Medulla oblongata (tissue), 1 donor: ENCODE results near the gene RTN4R.
A peak's percentile ranks its signal among the peaks of the same experiment; 100 is the strongest.
"Not testable (repeated sequence)": the region's sequence is repeated elsewhere in the genome, so short reads cannot be mapped to it uniquely, and the experiment has no call there.

Experiments used
- DNase-seq: peaks from one replicate; pipeline ENCODE4 v3.0.0-alpha.2; 2015; ENCODE audit errors: extremely low spot score

Gene RTN4R

DNA sequence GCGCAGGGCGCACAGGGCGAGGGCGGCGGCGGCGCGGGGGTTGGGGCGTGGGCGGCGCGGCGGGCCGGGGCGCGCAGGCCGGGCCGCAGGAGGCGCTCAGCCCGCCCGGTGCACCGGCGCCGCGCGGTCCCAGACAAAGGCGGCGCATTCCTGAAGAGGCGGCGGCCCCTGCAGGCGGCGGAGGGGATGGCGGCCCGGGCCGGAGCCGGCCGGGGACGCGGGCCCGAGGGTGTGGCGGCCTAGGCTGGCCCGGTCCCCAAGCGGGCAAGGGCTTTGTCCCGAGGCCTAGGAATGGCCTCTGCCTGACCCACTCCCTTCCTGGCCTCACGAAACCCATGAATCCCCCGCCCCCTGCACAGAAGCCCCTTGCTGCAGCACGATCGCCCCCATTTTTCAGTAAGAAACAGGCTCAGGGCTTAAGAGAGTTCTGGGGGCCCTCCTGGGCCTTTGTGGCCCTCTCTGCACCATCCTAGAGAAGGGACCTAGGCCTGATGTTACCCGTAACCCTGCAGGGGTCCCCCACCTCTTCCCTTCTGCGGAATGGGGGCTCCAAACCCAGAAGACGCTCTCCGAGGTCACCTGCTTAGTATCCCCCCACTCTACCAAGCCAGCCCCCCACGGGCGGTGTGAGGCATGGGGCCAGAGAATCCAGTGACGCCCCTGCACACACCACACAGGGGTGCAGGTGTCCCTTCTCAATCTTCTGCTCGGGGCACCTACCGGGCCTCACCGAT, at the start of gene RTN4R:
Gene RTN4R (minus strand): TSS at position 40 of the 734 bp plus-strand sequence. CDS start 226 bp downstream, outside the sequence.
- DNase-seq, result peak; percentile 50

DNA sequence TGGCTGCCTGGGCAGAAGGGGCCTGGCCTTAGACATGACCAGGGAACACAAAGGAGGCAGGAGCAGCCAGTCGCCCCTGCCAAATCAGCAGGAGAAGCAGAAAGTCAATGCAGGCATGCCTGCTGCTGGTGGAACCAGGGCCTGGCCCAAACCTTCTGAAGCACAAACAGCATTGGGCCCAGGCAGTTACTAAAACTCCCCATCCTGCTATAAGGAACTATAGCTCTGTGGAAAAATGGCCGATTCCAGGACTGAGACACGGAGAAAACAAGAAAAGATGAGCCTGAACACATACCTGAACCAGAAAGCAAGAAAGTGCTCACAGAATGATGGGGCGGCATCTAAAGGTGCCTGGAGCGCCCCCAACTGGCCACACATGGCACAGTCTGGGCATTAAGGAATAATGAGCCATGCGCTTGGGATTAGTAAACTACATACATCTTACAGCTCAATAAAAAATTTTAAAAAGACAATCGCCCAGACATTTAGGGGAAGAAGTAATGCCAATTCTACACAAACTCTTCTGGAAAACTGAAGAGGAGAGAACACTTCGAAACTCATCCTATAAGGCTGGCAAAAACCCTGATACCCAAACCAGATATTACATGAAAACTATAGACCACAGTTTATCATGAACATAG, 49.4 kb upstream of the RTN4R start:
- not testable (repeated sequence) for DNase-seq

DNA sequence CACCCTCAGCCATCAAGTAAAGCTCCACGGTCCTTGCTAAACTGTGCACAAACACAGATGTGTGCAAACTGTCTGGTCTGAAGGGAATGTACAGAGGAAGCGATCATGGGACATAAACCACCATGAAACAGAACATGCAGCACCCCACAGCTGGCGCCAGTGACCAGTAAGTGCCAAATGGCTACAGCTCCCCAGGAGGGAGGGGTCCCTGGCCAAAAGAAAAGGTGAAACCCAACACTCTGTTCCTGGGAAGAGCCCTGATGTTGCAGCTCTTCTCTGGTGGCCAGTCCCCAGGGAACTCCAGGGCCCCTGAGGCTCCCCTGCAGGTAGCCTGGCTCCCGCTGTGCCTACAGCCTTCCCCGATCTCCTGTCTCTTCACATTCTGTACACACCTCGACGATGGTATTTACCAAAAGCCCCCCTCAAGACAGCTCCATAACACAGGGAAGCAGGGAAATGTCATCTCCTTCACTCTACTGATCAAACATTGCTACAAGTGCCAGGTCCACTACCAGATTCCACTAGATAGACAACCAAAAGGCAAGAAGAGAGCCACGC, 48.8 kb upstream of the RTN4R start:
- no peak for DNase-seq

DNA sequence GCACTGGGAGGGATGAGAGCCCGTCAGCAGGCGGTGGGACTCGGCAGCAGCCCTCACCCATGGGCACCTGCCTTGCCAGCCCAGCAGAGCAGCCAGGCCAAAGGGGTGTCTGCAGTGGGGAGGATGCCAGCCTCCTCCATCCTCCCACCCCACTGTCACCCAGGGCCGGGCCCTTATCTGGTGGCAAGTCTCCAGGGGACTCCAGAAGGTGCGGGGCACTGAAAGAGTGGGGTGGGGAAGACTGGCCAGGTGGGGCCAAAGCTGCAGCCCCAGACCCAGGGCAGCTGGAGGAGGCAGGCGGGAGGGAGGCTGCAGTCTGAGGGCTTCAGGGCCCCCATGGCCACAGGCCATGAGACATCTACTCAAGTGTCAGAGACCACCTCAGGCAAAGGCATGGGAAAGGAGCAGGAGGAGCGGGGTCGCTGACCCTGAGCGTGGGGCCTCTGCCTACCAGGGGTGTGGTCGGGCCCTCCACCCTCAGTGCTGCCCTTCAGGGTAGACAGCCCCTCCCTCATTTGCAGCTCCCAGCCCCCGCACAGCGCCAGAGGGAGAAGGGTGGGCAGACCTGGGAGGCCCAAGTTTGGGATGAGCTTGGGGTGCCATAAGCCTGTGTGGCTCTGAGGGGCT, 48.2 kb upstream of the RTN4R start:
- DNase-seq, result no peak

DNA sequence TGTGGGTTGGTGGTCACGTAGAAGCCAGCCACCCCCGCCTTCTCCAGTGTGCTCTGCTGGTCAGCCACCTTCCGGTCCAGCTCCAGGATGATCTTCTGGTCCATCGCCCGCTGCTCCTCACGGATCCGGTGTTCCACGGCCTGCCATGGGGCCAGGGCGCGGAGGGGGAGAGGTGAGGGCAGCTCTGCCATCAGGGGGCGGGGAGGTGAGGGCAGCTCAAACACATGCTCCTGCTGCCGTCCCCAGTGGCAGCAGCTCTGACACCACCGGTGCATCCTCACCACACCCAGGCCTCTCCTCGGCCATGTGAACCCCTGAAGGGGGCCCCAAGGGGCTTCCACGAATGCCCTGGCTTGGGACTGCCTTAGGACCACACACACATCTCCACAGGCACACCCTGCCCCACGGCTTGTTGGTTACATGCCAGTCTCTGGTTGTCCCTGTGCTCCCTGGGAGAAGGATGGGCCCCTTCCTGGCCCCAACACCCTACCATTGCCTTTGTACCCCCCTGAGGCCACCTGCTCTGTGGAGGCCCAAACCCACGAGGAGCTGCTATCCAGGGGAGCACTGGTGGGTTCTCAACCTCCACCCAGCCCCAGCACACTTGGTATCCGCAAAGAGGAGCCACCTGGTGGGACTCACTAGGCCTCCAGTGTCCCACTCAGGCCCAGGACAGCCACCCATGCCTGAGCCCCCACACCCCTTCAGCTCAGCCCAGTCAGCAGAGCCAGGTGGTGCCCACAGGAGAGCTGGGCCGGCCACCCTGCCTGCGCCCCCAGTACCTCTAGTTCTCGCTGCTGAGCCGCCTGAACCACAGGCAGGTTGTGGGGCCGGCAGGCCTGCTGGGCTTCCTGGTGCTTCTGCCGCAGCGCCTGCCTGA, 47.5 kb upstream of the RTN4R start:
- DNase-seq, result no peak

DNA sequence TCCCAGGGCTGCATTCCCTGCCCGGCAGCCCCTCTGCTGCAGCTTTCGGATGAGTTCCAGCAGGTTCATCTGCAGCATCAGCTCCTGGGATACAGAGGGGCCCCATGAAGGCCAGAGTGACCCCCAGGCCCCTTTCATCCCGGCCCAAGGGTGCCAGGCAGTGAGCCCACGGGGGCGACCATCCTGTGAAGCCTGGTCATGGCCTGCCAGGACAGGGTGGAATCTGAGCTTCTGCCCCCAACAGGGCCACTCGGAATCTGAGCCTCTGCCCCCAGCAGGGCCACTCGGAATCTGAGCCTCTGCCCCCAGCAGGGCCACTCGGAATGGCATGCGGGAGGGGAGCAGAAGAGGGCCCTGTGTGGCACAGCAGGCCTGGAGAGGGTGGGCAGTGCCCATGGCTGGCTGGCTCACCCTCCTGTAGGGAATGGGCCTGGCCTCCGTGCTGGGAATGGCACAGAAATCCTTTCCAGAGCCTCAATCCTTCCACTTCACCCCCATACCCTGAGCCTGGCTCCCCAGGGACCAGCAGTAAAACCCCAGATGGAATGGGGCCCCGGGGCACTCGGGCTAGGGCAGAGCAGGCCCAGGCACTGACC, 46.7 kb upstream of the RTN4R start:
- not testable (repeated sequence) for DNase-seq

DNA sequence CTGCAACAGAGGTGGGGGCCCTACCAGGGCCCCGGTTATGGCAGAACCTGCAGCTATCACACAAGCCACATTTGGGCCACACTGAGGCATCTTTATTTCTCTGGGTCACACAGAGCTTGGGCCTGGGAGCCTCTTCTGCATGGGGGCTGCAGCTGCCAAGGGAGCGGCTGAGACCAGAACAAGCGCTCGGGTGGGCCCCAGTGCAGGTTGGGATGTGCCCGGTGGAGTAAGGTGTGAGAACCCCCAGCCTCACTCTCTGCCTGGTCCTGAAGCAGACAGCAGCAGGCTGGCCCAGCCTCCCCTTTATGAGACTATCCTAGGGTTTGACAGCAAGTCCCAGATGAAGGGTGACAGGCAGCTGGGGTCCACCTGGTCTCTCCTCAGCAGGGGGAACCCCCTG, 46.1 kb upstream of the RTN4R start:
- DNase-seq, result not testable (repeated sequence)

DNA sequence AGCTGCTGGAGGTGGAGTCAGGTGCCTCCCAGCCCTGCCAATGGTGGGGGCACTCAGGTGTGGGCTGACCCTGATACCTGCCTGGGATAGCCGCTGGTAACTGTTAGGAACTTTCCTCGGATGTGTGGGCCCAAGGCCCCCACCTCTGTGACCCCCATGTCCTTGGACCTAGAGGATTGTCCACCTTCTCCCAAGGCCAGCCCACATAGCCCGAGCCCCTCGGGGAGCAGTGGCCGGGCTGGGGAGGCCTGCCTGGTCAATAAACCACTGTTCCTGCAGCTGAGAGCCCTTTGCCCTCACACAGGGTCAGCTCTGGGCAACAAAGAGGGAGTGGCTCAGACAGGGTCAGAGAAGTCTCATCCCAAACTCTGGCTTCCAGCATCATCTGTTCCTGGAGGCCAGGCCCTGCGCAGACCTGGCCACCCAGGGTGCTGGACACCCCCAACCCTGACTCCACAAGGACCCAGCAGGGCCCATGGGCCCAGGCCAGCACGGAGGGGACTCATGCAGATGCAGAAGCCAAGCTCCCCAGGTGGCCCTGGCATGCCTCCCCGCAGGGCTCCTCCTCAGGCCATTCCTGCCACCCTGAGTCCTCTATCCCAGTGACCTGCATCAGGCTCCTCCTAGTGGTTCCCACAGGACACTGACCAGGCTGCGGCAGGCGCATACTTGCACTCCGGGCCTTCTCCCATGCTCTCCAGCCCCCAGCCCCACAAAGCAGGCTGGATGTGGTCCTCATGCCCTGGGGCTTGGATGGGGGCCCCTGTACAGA, 45.4 kb upstream of the RTN4R start:
- not testable (repeated sequence) for DNase-seq

DNA sequence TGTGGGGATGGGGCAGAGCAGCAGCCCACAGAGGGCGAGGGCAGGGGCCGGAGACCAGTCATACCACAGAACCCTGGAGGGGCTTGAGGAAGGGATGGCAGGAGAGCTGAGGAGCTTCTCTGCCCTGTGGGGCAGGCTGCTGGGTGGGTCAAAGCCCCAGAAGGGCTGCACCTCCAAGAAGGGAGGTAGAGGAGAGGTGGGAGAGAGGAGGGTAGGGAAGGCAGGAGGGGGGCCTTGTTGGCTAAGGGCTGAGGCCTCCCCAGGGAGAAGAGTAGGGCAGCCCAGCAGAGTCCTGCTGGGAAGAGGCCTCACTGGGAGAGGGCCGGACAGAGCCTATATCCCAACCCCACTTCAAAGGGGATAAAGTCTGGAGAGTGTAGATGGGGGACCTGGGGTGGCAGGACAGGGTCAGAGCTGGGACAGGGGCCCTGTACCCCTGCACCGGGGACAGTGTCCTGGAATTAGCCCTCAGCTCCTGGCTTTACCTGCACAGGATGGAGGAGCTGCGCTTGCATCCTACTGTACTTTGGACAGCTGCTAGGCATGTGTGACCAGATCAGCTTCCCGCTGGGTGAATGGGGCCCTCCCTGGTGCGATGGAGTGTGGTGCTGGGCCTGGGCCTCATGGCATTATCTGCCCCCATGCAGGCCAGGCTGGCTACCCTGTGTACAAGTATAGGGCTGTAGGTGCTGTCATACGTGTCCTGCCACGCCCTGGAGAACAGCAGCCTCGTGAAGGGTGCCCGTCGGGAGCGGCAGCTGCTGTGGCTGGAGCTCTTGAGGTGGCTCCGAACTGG, 44.5 kb upstream of the RTN4R start:
- no peak for DNase-seq

DNA sequence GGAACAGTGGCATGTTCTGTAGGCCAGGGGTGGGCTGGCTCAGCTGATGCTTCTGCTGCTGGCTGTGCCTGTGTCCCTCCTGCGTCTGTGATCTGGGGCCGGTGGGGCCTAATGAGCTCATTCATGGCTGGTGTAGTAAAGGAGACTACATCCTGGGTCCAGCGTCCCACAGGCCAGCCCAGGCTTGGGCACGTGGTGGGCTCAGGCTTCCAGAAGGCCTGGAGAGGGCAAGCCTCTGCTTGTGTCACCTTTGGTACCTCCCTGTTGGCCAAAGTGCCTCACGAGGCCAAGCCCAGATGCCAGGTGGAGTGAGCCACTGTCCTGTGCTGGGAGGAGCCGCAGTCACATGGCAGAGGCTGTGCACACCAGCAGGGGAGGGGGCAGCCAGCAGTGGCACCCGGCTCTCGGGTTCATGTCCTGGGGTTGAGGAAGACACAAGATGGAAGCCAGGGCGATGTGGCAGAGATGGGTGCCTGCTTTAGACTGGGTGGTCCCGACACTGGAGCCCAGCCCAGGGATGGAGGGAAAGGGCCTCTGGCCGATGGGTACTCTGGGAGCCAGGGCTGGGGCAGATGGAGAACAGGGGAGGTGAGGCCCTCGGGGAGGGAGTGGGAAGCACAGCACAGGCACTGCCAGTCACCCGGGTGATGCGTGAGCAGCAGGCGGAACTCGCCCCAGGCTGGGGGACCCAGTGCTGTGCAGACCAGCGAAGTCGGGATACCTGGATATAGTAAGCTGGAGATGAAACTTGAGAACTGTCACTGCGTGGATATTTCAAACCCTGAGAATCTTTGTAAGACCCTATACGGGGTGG, 43.3 kb upstream of the RTN4R start:
- DNase-seq, result not testable (repeated sequence)

DNA sequence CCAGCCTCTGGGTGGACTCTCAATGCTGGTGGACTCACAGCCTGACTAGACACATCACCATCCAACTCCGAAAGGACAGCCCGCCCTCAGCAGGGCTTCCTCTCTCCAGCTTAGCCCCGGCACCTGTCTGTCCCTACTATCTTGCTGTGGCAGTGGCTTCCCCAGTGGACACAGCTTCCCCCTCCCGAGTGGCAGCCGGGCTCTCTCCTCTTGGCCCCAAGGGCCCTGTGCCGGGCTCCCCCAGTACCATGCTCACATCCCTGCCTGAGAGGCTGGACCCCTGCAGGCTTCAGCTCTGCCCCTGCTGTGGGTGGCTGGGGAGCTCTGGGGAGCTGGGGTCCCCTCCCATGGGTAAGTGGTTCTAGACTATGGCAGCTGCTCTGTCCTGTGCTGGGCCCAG, 42.7 kb upstream of the RTN4R start:
- DNase-seq, result not testable (repeated sequence)

DNA sequence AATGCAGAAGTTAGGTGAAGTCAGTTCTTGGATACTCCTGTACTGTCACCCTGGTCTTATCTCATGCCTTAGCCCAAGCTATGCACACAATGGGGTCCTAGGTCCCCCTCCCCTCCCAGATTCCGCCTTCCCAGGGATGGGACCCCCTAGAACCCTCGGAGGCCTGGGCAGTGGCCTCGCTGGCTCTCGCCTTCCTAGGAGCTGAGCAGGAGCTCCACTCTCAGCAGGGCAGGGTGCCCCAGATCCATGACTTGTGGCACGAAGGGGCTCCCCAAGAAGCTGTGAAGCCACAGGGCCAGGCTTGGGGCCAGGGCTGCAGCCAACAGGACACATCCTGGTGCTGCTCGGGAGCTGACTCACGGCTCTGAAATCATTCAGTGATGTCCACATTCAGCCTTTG, 42.1 kb upstream of the RTN4R start:
- not testable (repeated sequence) for DNase-seq

DNA sequence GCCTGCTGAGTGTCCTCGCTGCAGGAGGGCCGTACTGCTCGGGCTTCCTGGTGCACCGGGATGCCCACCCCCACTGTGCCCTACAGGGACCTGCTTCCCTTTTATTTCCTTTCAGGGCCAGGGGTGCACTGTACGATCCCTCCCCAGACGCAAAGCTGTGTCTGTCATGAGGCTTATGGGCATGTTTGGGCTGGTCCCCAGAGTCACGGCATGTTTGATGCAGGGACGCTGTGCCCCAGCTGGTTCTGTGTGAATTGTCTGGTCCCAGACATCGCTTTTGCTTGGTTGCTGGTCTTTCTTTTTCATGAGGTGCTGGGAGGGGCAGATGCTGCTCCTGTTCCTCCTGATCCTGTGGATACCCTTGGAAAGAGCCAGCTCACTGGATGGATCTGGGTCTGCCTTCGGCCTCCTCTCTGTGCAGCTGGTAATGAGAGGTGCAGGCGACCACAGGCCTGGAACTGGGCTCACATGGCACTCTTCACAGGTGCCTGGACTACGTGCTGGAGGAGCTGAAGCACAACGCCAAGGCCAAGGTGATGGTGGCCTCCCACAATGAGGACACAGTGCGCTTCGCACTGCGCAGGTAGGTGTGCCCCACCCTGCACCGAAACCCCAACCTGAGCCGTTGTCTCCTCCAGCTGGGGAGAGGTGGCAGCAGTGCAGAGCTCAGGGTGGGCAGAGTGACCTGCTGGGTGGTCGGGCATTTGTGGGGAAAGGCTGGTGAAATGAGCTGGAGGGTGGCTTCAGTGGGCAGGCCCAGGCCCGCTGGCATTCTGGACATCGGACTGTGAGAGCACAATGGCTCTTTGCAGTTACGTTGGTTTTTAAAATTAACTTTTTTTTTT, 40.9 kb upstream of the RTN4R start:
- not testable (repeated sequence) for DNase-seq

DNA sequence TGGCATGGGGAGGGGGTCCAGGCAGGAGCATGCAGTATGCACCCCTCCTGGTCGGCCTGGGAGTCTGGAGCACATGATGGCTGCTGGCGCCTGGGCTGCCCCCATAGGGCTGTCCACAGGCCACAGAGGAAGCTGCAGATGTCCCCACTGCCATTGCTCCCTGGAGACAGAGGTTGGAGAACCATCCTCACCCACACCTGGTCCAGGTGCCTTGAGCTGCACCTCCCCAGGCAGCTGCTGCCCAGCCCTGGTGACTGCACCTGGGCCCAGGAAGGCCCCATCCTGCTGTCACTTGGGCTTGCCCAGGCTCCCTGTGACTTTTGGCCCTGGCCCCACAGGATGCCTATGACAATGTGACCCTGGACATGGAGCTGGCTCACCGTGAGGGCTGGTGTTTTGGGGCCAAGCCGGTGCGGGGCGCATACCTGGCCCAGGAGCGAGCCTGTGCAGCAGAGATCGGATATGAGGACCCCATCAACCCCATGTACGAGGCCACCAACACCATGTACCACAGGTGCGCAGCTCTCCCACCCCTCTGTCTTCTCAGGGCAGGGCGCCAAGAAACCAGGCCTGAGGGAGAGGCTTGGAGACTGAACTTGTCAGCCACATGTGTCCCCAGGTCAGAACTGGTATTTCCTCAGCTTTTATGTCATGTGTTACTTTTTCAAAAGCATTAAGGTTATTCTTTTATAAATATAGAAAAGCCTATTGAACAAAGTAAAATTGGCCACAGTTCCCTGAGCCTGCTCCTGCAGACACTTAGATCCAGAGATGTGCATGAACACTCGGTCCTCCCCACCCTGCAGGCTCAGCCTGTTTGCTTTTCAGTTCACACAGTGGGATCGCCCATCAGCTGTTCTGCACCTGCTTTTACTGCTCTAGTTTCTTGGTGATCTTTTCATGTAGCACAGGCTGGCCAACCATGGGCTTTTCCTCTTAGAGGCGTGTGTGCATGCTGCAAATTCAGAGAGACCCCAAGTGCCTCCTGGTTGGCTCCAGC, 39.6 kb upstream of the RTN4R start:
- DNase-seq, result not testable (repeated sequence)

DNA sequence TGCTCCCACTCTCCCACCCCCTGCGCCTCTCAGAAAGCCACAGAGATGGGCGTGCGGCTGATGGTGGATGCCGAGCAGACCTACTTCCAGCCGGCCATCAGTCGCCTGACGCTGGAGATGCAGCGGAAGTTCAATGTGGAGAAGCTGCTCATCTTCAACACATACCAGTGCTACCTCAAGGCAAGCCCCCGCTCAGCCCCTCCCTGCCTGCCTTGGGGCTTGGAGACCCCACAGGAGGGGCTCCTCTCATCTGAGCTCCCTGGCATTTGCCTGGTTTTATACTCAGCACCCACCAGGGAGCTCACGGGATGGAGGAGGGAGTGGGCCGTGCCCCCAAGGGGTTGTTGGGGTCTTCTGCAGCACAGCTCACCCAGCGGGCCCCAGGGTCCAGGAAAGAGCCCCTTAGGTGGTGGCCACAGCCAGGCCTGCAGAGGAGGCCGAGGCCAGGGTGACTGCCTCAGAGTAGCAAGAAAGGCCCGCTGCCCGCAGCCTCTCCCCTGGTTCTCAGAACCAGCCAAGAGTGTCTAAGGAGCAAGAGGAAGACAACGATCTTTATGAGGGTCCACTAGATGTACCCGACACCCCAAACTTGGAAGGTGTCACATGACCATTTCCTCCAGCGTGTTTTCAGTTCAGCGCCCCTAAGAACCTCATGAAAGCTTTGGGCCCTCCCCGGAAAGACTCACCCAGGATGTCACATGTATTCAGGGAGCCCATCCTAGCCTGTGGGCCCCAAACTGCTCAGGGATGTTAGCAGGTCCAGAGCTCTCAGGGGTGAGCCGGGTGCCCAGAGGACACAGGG, 38.7 kb upstream of the RTN4R start:
- not testable (repeated sequence) for DNase-seq
